Neutrophil (primary cell): ENCODE data around the gene CA6.

Experiments used
- H3K27ac ChIP-seq: fragments of 200-600 bp; sonication (generic); 2 replicates; pipeline ENCODE4 v1.5.1; 2016; ENCODE audit warnings: mild to moderate bottlenecking, moderate library complexity
- H3K27me3 ChIP-seq: fragments of 200-600 bp; sonication (generic); 2 replicates; pipeline ENCODE4 v1.6.0; 2016; ENCODE audit warnings: mild to moderate bottlenecking
- H3K36me3 ChIP-seq: fragments of 200-600 bp; sonication (generic); 2 replicates; pipeline ENCODE4 v1.5.1; 2017
- H3K4me1 ChIP-seq, 2 experiments: fragments of 200-600 bp in 1 of 2; sonication (generic) in 1 of 2; 1 replicate in 1 of 2; 2 replicates in 1 of 2; pipeline versions ENCODE4 v1.5.1 to v1.6.1; 2013 to 2016; ENCODE audit warnings: low read depth in 1 of 2, low read length in 1 of 2, mild to moderate bottlenecking in 1 of 2, moderate library complexity in 1 of 2; ENCODE audit not compliant: control insufficient read depth in 1 of 2, insufficient read depth in 1 of 2
- H3K4me3 ChIP-seq, 2 experiments: fragments of 200-600 bp in 1 of 2; sonication (generic) in 1 of 2; 1 replicate in 1 of 2; 2 replicates in 1 of 2; pipeline ENCODE4 v1.5.1; 2013 to 2016; ENCODE audit warnings: low read depth in 1 of 2, low read length in 1 of 2, mild to moderate bottlenecking in 1 of 2, moderate library complexity in 1 of 2
- H3K9me3 ChIP-seq: fragments of 200-600 bp; sonication (generic); 2 replicates; pipeline ENCODE4 v1.5.1; 2016
- TF ChIP-seq, protein P1 (sequence below): fragments of 200-600 bp; sonication (generic); IDR thresholded peaks from 2 replicates; pipeline ENCODE4 v1.5.1; 2016; ENCODE audit warnings: antibody characterized with exemption

Gene CA6

GRCh38 chr1:9009438-9010370 lies 64.0 kb downstream of the CA6 start:
- H3K4me3 ChIP-seq: no peak overlapping the region
- TF ChIP-seq, protein P1, sequence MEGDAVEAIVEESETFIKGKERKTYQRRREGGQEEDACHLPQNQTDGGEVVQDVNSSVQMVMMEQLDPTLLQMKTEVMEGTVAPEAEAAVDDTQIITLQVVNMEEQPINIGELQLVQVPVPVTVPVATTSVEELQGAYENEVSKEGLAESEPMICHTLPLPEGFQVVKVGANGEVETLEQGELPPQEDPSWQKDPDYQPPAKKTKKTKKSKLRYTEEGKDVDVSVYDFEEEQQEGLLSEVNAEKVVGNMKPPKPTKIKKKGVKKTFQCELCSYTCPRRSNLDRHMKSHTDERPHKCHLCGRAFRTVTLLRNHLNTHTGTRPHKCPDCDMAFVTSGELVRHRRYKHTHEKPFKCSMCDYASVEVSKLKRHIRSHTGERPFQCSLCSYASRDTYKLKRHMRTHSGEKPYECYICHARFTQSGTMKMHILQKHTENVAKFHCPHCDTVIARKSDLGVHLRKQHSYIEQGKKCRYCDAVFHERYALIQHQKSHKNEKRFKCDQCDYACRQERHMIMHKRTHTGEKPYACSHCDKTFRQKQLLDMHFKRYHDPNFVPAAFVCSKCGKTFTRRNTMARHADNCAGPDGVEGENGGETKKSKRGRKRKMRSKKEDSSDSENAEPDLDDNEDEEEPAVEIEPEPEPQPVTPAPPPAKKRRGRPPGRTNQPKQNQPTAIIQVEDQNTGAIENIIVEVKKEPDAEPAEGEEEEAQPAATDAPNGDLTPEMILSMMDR: peak; percentile 61
- no peak overlapping the region for H3K27ac ChIP-seq
- no peaks in the 10 kb centered on the region for H3K9me3 ChIP-seq
- H3K36me3 ChIP-seq: no peaks in the 10 kb centered on the region
- H3K4me1 ChIP-seq: peaks cover 24% of the 10 kb centered on the region in 2 experiments
- H3K27me3 ChIP-seq: no peaks in the 10 kb centered on the region

GRCh38 chr1:9010781-9011323 lies 65.2 kb downstream of the CA6 start:
- H3K36me3 ChIP-seq: no peaks in the 10 kb centered on the region
- no peak overlapping the region for H3K4me3 ChIP-seq
- H3K27ac ChIP-seq: peak overlapping the region; percentile 61
- H3K27me3 ChIP-seq: no peaks in the 10 kb centered on the region
- H3K9me3 ChIP-seq: no peaks in the 10 kb centered on the region
- TF ChIP-seq, protein P1: no peak
- H3K4me1 ChIP-seq: peaks cover 16% of the 10 kb centered on the region in 2 experiments

GRCh38 chr1:9013819-9014218 lies 68.2 kb downstream of the CA6 start:
- H3K36me3 ChIP-seq: no peaks in the 10 kb centered on the region
- no peaks in the 10 kb centered on the region for H3K27me3 ChIP-seq
- H3K4me3 ChIP-seq: no peak overlapping the region
- peaks cover 16% of the 10 kb centered on the region in 2 experiments for H3K4me1 ChIP-seq
- TF ChIP-seq, protein P1: no peak
- no peak overlapping the region for H3K27ac ChIP-seq
- H3K9me3 ChIP-seq: no peaks in the 10 kb centered on the region

- Histone ChIP-seq H3K27ac (no peak overlapping the region), H3K4me3 (no peak overlapping the region), H3K9me3 (no peaks in the 10 kb centered on the region), H3K27me3 (no peaks in the 10 kb centered on the region), H3K4me1 (peaks cover 16% of the 10 kb centered on the region in 2 experiments), H3K36me3 (no peaks in the 10 kb centered on the region)
- TF ChIP-seq, protein P1: no peak
These were observed 69.1 kb downstream of the CA6 start for GRCh38 chr1:9014475-9015375.

GRCh38 chr1:9016455-9016854 lies 70.8 kb downstream of the CA6 start:
- TF ChIP-seq, protein P1: no peak
- H3K4me1 ChIP-seq: peaks cover 6 to 7% of the 10 kb centered on the region in 2 experiments
- no peak overlapping the region for H3K4me3 ChIP-seq
- no peaks in the 10 kb centered on the region for H3K9me3 ChIP-seq
- H3K36me3 ChIP-seq: no peaks in the 10 kb centered on the region
- no peak overlapping the region for H3K27ac ChIP-seq
- no peaks in the 10 kb centered on the region for H3K27me3 ChIP-seq
